SKM-1 (cell line): ENCODE results near the gene UBIAD1.
A peak's percentile ranks its signal among the peaks of the same experiment; 100 is the strongest.
"Not testable (repeated sequence)": the region's sequence is repeated elsewhere in the genome, so short reads cannot be mapped to it uniquely, and the experiment has no call there.

ENCODE experiments used
- DNase-seq: peaks from one replicate; lab custom pipeline; 2025; ENCODE audit not compliant: unreplicated experiment; lab: John Stamatoyannopoulos, UW

Gene UBIAD1, protein sequence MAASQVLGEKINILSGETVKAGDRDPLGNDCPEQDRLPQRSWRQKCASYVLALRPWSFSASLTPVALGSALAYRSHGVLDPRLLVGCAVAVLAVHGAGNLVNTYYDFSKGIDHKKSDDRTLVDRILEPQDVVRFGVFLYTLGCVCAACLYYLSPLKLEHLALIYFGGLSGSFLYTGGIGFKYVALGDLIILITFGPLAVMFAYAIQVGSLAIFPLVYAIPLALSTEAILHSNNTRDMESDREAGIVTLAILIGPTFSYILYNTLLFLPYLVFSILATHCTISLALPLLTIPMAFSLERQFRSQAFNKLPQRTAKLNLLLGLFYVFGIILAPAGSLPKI

GRCh38 chr1:11272832-11273594 lies at the start of gene UBIAD1:
TSS of gene UBIAD1 (plus strand) at chr1:11273198. CDS start at chr1:11273532, 334 bp downstream.
- DNase-seq = peak; percentile 54

DNA sequence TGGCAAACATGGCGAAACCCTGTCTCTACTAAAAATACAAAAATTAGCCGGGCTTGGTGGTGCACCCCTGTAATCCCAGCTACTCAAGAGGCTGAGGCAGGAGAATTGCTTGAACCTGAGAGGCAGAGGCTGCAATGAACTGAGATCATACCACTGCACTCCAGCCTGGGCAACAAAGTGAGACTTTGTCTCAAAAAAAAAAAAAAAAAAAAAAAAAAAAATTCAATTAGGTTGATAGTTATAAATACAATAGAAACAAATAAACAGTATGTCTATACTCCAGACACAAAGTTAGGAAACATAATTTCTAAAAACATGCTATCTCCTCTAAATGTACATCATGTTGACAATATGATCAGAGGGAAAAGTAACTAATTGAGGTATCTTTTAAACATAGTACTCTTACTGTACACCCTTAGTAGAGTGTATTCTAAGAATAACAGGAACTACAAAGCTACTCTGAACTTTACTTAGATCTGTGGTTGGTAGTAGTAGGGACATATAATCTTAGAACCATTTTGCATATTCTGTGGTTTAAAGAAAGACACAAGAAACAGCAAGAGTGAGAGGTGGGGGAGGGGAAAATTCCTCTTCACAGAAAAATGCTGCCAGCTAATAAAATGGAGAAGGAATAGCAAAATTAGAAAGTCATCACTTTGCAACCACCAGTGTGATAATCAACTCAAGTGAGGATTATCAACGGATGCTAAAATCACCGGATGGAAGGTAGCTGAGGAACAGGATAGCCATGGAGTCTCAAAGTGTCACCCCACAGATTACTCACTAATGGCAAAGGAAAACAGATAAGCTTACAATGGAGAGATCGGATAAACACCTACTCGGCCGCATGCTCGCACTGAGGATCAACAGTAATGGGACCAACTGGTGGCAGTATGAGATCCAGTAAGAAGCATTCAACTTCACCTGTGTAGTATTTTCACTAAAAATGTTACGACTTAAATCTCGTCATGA lies 45.6 kb upstream of the UBIAD1 start:
- DNase-seq = no peak

DNA sequence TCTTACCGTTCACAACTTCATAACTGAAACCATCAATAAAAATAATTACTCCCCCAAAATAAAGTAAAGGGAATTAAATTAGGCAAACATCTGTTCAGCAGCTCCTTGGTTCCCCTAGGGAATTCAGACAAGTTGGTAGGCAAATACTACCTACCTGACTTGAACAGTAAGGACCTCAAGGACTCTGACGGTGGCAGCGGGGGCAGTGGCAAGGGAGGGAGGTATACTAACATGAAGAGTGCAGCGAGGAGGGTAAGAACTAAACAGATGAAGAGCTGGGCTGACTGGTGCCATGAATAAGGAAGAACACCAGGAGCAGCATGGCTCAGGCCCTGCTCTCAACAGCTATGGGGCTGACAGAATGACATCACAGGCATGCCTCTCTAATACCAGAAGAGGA lies 43.8 kb upstream of the UBIAD1 start:
- DNase-seq = no peak

- no peak for DNase-seq
Observed at GRCh38 chr1:11233208-11233607, 39.8 kb upstream of the UBIAD1 start.

- DNase-seq = no peak
Observed at GRCh38 chr1:11237356-11237755, 35.6 kb upstream of the UBIAD1 start.

DNA sequence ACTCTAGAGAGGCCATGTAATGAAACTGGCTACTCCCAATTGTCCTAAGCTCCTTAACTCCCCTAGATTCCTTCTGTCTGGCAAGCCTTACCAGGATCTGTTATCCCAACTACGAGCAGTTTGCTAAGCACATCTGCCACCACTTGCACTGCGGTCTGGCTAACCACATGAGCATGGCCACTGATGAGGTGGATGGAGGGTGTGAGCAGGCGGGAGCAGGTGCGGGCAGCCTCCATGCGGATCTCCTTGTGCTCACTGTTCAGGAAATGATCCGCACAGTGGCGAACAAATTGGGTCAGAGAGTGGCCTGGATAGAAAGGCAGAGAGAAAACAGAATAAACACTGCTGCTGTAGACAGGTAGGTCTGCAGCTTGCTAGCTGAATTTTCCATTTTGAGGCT lies 34.7 kb upstream of the UBIAD1 start:
- no peak for DNase-seq

DNA sequence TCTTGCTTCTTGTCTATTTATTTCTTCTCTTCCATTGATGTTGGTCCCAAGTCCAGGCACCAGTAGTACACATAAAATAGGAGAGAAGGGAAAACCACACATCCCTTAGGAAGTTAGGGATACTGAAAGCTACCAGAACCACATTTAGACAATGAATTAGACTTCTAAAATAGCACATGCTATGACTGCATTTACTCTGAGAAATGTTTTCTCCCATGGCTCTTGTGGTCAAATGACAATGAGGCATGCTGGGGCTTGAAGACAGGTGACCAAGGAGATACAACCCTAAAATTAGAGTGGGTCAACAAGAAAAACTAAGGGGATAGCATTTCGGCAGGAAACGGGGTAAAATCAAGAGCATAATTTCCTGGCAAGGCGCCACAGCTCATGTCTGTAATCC lies 27.8 kb upstream of the UBIAD1 start:
- no peak for DNase-seq

- DNase-seq = no peak
Observed at GRCh38 chr1:11245904-11246719, 26.9 kb upstream of the UBIAD1 start.

- no peak for DNase-seq
Observed at GRCh38 chr1:11248169-11248568, 24.8 kb upstream of the UBIAD1 start.

DNA sequence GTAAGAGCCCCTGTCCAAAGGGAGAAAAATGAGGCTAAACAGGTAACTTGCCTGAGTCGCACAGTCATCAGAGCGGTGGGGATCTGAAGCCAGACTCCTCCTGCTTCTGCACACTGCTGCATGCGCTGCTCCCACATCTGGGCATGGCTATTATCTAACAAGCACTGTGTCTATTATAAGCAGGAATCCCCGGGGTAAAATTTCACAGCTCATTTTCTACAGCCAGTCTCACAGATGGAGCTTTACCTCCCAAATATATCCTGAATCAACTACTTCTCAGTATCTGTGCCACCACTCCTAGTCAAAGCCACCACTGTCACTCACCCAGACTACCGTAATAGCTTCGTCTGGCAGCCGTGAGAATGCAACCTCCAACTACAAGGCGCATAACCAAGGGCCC lies 20.5 kb upstream of the UBIAD1 start:
- no peak for DNase-seq

- DNase-seq = no peak
Observed at GRCh38 chr1:11253226-11253625, 19.8 kb upstream of the UBIAD1 start.

DNA sequence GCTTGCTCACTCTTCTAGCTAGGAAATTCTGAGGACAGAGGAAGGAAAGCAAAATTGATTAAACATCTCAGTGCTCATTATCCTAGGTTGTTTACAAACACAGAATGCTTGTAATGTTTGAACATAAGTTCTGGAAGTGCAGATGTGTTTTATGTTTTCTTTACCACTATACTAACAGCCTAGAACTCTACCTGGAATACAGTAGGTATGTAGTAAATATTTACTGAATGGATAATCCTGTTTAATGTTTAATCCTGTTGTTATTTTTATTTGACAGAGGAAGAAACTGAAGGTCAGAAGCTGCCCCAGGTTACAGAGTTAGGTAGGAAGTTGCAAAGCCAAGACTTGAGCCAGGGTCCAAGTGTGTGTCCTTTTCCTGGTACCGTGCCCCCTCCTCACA lies 16.7 kb upstream of the UBIAD1 start:
- no peak for DNase-seq

DNA sequence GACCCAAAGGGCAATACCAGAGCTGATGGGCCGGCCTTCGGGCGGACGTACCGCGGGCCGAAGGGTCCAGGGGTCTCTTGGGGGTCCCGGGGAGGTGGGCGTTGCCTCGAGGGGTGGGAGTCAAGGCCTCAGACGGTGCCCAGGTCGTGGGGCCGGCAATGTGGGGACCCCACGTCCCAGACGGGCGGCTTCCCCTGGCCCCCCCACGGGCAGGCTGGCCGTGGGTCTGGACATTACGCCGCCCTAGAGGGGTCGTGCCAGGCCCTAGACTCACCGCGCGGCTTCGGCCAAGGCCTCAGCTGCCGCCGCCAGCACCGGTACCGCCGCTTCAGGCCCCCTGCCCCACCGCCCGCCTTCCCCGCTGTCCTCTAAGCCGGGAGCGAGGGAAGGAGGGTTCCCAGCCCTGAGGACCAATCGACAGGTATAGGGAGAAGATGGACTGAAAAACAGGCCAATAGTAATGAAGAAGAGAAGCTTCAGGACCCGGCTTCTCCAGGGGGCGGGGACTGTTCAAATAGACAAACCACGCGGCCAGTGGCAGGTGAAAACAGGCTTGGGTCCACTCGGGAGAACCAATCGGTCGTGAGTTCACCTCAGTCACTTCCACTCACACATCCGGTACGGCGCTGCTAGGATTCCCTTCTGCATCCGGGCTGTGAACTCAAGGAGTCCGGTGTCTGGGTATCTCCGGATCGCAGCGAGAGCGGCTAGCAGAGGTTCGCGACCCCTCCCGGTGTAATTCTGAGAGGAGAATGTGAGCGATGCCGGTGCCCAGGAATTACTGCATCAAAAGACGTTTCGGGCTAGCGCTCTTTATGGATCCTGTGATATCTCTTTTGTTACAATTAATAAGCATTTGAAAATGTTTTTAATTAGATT lies 10.6 kb upstream of the UBIAD1 start, which contains the start of gene MTOR:
MTOR (minus strand) TSS at position 381 of the 879 bp plus-strand sequence. CDS start 3,142 bp downstream, outside the sequence.
- peak; percentile 99 for DNase-seq

DNA sequence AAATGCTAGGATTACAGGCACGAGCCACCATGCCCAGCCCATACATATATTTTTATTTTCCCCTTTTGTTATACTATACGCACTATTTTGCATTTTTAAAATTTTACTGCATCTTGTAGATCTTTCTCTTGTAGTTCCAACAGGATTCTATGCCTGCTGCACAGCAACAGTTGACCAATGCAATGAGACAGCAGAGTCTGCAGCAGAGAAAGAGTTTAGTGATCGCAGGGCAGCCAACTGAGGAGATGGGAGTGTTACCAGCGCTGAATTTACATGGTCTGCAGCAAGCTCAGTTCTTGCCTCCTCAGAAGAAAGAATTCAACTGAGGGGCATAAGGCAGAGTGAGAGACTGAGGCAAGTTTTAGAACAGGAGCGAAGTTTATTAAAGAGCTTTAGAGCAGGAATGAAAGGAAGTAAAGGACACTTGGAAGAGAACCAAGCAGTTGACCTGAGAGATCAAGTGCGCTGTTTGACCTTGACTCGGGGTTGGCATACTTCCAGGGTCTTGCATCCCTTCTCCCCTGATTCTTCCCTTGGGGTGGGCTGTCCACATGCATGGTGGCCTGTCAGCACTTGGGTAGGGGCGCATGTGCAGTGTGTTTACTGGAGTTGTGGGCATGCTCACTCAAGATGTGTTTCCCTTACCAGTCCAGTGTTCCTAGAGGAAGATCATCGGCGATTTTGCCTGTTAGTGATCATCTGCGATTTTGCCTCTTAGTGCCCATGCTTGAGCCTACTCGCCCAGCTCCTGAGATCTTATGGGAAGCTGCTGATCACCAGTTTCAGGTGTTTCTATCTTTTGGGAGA lies 6.5 kb upstream of the UBIAD1 start:
- DNase-seq = no peak

DNA sequence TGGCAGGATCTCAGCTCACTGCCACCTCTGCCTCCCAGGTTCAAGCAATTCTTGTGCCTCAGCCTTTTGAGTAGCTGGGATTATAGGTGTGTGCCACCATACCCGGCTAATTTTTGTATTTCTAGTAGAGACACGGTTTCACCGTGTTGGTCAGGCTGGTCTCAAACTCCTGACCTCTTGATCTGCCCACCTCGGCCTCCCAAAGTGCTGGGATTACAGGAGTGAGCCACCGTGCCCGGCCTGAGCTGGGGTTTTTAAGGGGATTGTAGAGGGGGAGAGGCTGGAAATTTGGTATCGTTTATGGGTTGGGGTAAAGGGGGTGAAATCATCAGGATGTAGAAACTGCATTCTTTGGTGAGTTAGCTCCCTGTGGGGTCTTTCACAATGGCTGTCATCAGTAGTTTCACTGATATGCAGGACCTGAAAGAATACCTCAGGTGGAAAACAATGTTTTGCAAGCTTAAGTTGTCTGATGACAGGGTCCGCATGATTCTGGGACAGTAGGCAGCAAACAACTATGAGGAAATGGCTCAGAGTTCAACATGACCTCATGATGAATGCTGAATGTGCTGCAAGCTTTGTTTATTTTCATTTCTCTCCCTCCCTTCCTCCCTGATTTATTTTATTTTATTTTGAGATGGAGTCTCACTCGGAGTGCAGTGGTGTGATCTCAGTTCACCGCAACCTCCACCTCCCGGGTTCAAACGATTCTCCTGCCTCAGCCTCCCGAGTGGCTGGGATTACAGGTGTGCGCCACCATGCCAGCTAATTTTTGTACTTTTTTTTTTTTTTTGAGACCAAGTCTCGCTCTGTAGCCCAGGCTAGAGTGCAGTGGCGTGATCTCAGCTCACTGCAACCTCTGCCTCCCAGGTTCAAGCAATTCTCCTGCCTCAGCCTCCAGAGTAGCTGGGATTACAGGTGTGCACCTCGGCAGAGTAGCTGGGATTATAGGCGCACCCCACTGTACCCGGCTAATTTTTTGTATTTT lies 5.4 kb upstream of the UBIAD1 start:
- not testable (repeated sequence) for DNase-seq

GRCh38 chr1:11272544-11272831 lies 510 bp upstream of the UBIAD1 start:
- DNase-seq = no peak

- DNase-seq = no peak
Observed at GRCh38 chr1:11273595-11274234, 717 bp downstream of the UBIAD1 start.
